ENCODE measurements around the gene ASIC1.
"Not testable (repeated sequence)": the region's sequence is repeated elsewhere in the genome, so short reads cannot be mapped to it uniquely, and the experiment has no call there.

ASIC1 gene

DNA sequence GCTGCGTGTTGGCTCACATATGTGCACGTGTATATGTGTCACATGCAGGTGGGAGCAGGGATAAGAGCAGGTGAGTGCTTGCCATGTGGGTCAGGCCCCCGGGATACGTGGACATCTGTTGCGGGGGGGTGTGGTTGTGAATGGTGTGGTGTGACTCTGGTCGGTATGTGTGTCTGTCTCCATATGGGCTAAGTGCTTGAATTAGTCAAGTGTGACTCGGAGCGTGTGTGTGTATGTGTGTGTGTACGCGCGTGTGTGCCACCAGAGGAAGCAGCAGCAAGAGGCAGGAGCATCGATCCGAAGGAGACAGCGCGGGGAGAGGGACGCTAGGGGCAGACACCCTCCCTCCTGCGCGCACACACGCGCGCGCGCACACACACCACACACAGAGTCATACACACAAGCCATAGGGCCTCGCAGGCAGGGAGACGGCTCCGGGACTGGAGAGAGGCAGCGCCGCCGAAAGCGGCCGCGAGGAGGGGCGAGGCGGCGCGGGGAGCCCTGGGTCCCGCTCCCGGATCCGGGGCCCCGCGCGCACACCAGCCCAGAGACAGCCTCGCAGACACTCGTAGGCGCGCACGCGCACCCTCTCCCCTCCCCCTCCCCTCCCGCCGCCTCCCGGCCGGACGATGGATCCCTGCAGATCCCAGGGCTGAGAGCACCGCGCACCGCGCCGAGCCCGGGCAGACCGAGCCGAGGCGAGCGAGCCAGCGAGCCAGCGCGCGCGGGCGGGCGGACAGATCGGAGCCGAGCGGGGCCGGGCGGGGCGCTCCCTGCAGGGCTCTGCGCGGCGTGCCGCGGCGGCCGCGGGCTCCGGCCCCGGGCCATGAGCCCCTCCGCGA lies at the start of gene ASIC1:
Gene ASIC1 (plus strand): TSS at position 597 of the 842 bp plus-strand sequence. CDS start 1,171 bp downstream, outside the sequence.
- peak; percentile 34 to 42 for DNase-seq

DNA sequence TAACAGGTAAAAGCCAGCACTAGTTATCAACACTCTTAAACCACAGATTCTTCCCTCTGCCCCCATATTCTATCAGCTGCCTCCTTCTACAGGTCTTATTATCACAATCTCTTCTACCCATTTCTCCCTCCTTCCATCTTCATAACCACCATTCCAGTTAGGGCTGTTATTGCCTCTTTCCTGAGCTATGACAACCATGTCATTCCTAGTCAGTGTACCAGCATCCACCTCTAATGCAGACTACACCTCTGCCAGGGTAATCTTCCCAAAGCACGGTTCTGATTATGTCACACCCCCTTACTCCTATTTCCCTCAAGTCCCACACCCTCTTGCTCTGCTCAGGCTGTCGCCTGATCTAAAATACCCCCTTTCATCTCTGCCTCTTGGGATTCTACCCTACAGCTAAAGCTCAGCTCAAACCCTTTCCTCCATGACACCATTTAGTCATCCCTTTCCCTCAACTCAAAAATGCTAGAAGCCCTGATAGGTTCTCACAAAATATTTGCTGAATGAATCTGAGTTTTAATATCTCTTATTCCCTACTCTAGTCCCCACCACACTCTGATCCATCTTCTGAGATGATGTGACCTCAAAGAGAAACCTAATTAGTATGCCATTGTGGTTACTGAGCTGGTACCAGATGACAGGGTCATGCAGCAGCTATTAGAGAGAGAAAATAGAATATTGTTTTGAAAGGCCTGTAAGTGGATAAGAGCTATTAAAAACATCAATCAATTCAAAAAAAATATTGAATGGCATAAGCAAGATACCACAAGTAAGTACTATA lies 43.8 kb upstream of the ASIC1 start:
- DNase-seq = no peak

DNA sequence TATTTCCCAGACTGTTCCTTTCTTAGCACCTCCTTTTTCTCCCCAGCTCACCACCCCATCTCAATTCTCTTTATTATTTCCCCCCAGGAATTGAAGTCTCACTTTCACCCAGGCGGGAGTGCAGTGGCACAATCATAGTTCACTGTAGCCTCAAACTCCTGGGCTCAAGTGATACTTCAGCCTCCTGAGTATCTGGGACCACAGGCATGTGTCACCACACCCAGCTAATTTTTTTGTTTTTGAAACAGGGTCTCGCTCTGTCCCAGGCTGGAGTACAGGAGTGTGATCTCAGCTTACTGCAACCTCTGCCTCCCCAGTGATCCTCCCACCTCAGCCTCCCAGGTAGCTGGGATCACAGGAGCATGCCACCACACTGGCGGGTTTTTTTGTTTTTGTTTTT lies 43.1 kb upstream of the ASIC1 start:
- DNase-seq = no peak

DNA sequence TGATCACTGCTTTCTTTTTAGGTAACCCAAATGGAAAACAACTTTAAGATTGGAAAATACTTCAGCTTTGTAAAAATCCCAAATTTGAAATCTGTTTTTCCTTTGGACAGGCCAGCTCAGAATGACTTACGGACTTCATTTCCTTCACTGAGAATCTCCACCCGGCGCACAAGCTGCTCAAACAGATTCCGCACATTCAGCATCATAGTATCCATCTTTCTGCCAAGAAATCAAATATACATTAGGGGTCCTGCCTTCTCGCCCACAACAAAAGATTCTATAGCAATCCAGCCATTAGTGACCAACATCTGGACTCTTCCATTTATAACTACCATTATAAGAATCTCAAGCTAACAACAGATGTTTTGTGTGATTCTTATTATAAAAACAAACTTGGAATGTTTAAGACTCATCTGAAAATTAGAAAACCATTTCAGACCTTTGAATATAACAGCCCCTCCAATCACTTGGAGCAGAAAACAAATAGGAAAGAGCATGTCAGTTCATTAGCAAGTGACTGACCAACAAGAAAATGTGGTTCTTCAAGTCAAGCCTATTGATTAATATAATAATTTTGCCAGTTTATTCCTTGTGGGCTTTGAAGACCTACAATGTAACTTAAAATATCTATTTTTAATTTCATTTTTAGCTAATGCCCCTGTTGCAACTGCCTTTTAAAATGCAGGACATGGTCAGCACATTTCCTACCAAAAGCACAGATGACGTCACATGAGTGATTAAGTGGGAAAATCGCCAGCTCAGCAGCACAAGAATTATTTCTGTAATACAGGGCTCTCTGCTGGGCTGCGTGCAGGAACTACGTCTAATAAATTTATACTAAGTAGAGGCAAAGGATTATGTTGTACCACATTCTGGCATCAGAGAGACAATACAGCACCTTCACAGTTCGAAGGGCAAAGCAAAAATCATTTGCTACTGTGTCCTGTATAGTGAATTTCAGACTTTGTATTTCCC lies 40.6 kb upstream of the ASIC1 start:
- no peak for DNase-seq

GRCh38 chr12:50017641-50018040 lies 39.8 kb upstream of the ASIC1 start:
- DNase-seq = no peak

DNA sequence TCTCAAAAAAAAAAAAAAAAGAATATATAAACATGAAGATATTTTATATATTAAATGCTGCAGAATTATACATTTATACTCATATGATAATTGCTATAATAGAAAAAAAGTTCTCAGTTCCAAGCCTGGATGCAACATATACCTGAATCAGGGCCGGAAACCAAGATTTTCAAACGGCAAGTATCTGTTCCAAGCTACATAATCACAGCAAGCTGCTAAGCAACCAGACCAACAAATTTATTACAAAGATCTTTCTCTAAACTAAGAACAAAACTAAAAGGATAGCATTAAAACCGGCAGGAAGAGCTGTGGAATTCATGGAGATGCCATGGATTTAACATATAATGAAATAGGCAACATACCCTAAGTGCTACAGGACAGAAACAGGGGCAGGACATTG lies 39.2 kb upstream of the ASIC1 start:
- no peak for DNase-seq

- no peak for DNase-seq
These were observed 38.4 kb upstream of the ASIC1 start for GRCh38 chr12:50018968-50019367.

DNA sequence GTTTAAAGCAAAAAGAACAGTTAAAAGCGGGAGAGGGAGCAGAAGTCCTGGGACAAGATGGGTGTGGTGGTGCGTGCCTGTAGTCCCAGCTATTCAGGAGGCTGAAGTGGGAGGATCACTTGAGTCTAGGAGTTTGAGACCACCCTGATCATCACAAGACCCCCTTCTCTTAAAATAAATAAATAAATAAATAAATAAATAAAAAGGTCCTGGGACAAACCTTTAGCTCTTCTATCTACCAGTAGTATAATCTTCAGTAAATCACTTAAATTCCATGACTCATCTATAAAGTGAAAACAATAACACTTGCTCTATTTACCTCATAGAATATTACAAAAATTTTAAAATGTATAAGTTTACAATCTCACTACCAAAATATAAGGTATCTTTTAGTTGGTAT lies 37.9 kb upstream of the ASIC1 start:
- DNase-seq = no peak

DNA sequence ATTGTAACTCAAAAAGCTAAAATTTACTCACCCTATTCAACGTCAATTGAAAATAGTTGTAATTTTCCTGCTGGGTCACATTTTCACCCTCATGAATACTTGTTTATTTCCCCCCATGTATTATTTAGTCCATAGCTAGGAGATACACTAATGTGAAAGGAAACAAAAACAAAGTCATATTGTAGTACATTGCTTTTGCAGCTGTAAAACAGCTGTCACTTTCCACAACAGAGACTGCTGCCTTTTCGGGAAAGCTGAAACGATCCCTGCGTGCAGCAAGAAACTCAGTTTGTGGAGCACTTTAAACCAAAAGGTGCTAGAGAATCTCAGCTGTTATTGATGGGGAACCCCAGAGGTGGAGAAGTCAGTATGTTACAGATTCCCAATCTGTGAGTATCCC lies 36.4 kb upstream of the ASIC1 start:
- no peak for DNase-seq

DNA sequence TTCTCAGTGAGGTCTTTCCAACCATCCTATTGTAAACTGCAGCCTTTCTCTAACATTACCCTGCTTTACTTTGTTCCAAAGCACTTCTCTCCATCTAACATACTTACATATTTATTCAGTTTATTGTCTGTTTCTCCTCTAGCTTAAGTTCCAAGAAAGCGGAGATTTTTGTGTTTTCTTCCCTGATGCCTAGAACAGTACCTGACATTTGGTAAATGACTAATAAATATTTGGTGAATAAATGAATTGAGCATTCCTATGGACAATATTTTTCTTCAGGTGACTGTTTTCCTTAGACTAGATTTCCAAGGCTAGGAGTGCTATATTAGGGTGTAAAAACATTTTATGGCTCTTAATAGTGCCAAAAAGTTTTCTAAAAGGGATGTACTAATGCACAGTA lies 34.5 kb upstream of the ASIC1 start:
- no peak for DNase-seq

DNA sequence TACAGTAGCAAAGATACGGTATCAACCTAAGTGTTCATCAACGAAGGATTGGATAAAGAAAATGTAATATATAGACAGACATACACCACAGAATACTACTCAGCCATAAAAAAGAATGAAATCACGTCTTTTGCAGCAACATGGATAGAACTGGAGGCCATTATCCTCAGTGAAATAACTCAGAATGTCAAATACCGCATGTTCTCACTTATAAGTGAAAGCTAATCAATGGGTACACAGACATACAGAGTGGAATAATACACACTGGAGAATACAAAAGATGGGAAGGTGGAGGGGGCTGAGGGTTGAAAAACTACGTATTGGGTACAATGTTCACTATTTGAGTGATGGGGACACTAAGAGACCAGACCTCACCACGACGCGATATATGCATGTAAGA lies 33.2 kb upstream of the ASIC1 start:
- DNase-seq = no peak

- no peak for DNase-seq
These were observed 32.6 kb upstream of the ASIC1 start for GRCh38 chr12:50024805-50025186.

DNA sequence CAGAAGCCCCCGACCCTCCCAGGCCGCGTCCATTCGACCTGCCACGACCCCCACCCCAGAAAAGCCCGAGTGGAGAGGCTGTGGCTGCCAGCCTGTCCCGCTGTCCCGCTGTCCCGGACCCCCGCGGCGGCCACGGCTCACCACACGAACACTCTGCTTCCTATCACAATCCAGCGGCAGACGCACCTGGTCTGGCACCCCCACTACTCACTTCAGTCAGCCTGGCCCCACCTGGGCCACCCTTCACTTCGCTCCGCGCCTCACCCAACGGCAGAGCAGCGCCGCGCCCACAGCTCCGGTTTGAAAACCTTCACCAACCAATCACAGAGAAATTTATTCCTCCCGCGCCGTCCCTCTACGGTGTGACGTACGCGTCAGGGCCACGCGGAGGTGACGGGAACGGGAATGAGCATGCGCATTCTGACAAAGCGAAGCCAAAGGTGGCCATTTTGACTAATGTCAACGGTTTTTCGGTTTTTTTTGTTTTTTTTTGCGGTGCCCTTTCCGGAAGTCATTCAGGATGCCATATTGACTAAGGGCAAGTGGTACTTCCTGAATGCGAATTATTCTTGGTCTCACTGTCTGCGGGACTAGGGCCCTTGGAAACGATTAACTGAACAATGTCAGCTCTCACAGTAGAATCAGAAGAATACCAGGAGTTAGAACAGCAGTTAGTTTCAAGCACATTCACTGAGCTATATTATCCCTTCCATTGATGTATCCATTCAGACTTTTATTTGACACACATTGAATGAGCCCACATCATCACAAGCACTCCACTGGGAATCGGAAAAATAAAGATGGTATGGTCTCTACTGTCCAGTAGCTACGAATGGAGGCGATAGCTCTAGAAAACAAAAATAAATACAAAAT lies 32.0 kb upstream of the ASIC1 start, which contains the start of gene RACGAP1:
Gene RACGAP1 (minus strand): TSS at position 308 of the 873 bp plus-strand sequence. CDS start 8,779 bp downstream, outside the sequence.
- peak; percentile 88 to 89 for DNase-seq

DNA sequence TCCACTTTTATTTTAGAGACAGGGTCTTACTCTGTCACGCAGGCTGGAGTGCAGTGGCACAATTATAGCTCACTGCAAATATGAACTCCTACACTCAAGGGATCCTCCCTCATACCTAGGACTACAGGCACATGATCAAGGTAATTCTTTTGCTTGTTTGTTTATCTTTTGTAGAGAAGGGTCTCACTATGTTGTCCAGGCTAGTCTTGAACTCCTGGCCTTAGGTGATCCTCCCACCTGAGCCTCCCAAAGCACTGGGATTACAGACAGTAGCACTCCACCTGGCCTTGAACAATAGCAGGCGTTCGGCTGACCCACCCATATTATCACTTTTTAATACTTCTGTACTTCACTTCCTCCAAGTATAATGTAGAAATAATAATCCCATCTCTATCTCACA lies 30.7 kb upstream of the ASIC1 start:
- no peak for DNase-seq

DNA sequence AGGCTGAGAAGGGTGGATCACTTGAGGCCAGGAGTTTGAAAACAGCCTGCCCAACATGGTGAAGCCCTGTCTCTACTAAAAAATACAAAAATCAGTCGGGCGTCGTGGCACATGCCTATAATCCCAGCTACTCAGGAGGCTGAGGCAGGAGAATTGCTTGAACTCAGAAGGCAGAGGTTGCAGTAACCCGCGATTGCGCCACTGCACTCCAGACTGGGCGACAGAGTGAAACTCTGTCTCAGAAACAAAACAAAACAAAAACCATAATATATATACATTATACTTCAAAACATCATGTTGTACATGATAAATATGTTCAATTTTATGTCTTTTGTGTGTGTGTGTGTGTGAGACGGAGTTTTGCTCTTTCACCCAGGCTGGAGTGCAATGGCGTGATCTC lies 26.9 kb upstream of the ASIC1 start:
- not testable (repeated sequence) for DNase-seq

- no peak for DNase-seq
These were observed 24.9 kb upstream of the ASIC1 start for GRCh38 chr12:50032515-50032853.

- DNase-seq = no peak
These were observed 24.4 kb upstream of the ASIC1 start for GRCh38 chr12:50032854-50033581.

DNA sequence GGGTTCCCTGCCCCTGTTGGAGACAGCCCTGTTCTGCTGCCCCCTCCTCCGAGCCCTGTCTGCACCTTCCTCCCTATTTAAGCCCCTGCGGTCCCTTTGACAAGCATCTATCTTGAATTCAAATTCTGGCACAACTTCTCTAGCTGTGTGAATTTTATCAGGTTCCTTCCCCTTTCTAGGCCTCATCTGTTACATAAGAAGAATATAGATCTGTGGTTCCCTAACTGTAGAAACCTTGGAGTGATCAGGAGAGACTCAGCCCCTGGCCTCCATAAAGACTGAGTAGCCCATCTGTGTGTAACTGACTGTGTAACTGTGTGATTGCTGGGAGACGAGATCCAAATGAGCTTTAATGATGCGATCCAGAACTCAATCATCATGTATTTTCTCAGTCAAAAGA lies 19.1 kb upstream of the ASIC1 start:
- no peak for DNase-seq

DNA sequence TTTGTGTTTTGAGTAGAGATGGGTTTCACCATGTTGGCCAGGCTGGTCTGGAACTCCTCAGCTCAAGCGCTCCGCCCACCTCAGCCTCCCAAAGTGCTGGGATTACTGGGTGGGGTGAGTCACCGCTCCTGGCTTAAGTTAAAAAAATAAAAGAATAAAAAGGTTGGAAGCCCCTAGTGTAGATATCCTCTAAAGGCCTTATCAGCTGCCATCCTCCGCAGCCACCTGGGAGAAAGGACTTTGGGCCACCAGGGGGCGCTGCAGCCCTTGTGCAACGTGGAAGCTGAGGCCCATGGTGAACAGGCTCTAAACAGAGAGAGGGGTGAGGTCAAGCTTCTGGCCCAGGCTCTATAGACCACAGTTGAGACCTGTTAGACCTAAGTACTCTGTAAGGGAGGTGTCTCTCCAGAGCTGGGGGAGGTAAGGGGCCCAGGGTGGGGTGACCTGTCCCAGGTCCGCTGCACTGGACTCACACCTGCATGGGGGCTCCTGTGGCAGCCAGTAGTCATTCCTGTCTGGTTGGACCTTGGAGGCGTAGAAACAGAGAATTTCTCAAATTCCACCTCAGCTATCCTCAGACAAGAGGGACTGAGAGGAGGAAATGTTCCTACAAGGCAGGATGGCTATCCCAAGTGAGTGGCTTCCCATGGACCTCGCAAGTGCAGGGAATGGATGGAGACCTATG lies 18.1 kb upstream of the ASIC1 start:
- peak; percentile 93 to 97 for DNase-seq

- no peak for DNase-seq
These were observed 16.7 kb upstream of the ASIC1 start for GRCh38 chr12:50040657-50041056.

Data from stimulated activated CD4-positive, alpha-beta T cell treated with anti-CD3 and anti-CD28 coated beads, Interleukin-2, amount 100 ng/mL, for 48 hours (primary cell).